ENCODE measurements around the gene DSCAM.
A peak's percentile ranks its signal among the peaks of the same experiment; 100 is the strongest.

Gene DSCAM

GRCh38 chr21:40060083-40060677 is 786.8 kb downstream of the DSCAM start:
- Histone ChIP-seq H3K9ac (no peak overlapping the region), H3K9me3 (replicated peaks in 1 of 11) (no peaks in the 10 kb centered on the region), H3K36me3 (no peaks in the 10 kb centered on the region), H4K20me1 (no peaks in the 10 kb centered on the region; a peak in 1 of 22 replicates), H3K27ac (no peak overlapping the region), H3K4me2 (no peak overlapping the region), H3K4me1 (peaks cover 0 to 4% (median 3%) of the 10 kb centered on the region in 10 experiments; a peak in 9 of 20 replicates), H3K27me3 (no peaks in the 10 kb centered on the region), H3K4me3 (no peak overlapping the region)
- no peak for TF ChIP-seq Cebpa-rat (IDR thresholded peaks at IDR 0.05)

GRCh38 chr21:40057331-40057730 is 789.6 kb downstream of the DSCAM start:
- no peaks in the 10 kb centered on the region for H3K9me3 ChIP-seq (replicated peaks in 1 of 11)
- no peaks in the 10 kb centered on the region for H3K27me3 ChIP-seq
- no peaks in the 10 kb centered on the region for H3K36me3 ChIP-seq
- H4K20me1 ChIP-seq: no peaks in the 10 kb centered on the region
- H3K4me2 ChIP-seq: no peak overlapping the region; a peak in 1 of 22 replicates
- H3K27ac ChIP-seq: no peak overlapping the region
- H3K4me1 ChIP-seq: peaks cover 0 to 15% (median 14%) of the 10 kb centered on the region in 10 experiments; a peak in 11 of 20 replicates
- H3K4me3 ChIP-seq: no peak overlapping the region
- TF ChIP-seq Cebpa-rat (IDR thresholded peaks at IDR 0.05): no peak
- H3K9ac ChIP-seq: no peak overlapping the region

- no peak for TF ChIP-seq Cebpa-rat (IDR thresholded peaks at IDR 0.05)
- Histone ChIP-seq H3K9ac (no peak overlapping the region), H4K20me1 (no peaks in the 10 kb centered on the region), H3K9me3 (replicated peaks in 1 of 11) (no peaks in the 10 kb centered on the region), H3K4me1 (peaks cover 0 to 15% (median 14%) of the 10 kb centered on the region in 10 experiments; a peak in 11 of 20 replicates), H3K4me2 (no peak overlapping the region), H3K27ac (no peak overlapping the region), H3K4me3 (no peak overlapping the region), H3K27me3 (no peaks in the 10 kb centered on the region), H3K36me3 (no peaks in the 10 kb centered on the region)
These were observed 790.9 kb downstream of the DSCAM start for GRCh38 chr21:40056031-40056430.

GRCh38 chr21:40054403-40054802 is 792.6 kb downstream of the DSCAM start:
- no peaks in the 10 kb centered on the region for H4K20me1 ChIP-seq
- H3K27ac ChIP-seq: no peak overlapping the region
- H3K4me3 ChIP-seq: no peak overlapping the region
- peaks cover 7 to 19% (median 14%) of the 10 kb centered on the region in 10 experiments; a peak in 18 of 20 replicates for H3K4me1 ChIP-seq
- H3K27me3 ChIP-seq: no peaks in the 10 kb centered on the region
- H3K36me3 ChIP-seq: no peaks in the 10 kb centered on the region
- H3K9me3 ChIP-seq (replicated peaks in 1 of 11): no peaks in the 10 kb centered on the region
- no peak for TF ChIP-seq Cebpa-rat (IDR thresholded peaks at IDR 0.05)
- H3K9ac ChIP-seq: no peak overlapping the region
- H3K4me2 ChIP-seq: peak overlapping the region in 7 of 11 experiments; percentile 22 to 56 (median 41); a peak in 9 of 22 replicates

- Histone ChIP-seq H3K36me3 (no peaks in the 10 kb centered on the region), H3K4me3 (no peak overlapping the region), H3K9ac (no peak overlapping the region), H3K4me1 (peaks cover 12 to 23% (median 14%) of the 10 kb centered on the region in 10 experiments; a peak in 18 of 20 replicates), H3K27ac (no peak overlapping the region), H3K27me3 (no peaks in the 10 kb centered on the region), H4K20me1 (no peaks in the 10 kb centered on the region), H3K9me3 (replicated peaks in 1 of 11) (no peaks in the 10 kb centered on the region), H3K4me2 (no peak overlapping the region)
- no peak for TF ChIP-seq Cebpa-rat (IDR thresholded peaks at IDR 0.05)
These were observed 794.0 kb downstream of the DSCAM start for GRCh38 chr21:40053007-40053406.

GRCh38 chr21:40052276-40052675 is 794.7 kb downstream of the DSCAM start:
- no peak overlapping the region for H3K27ac ChIP-seq
- H4K20me1 ChIP-seq: no peaks in the 10 kb centered on the region
- H3K4me2 ChIP-seq: no peak overlapping the region
- no peak overlapping the region for H3K4me3 ChIP-seq
- H3K9me3 ChIP-seq (replicated peaks in 1 of 11): no peaks in the 10 kb centered on the region
- peaks cover 12 to 23% (median 14%) of the 10 kb centered on the region in 10 experiments; a peak in 18 of 20 replicates for H3K4me1 ChIP-seq
- H3K36me3 ChIP-seq: no peaks in the 10 kb centered on the region
- TF ChIP-seq Cebpa-rat (IDR thresholded peaks at IDR 0.05): no peak
- H3K9ac ChIP-seq: no peak overlapping the region
- H3K27me3 ChIP-seq: no peaks in the 10 kb centered on the region

- Histone ChIP-seq H3K36me3 (no peaks in the 10 kb centered on the region), H3K4me3 (no peak overlapping the region), H3K4me1 (peaks cover 12 to 23% (median 14%) of the 10 kb centered on the region in 10 experiments; a peak in 18 of 20 replicates), H3K27me3 (no peaks in the 10 kb centered on the region), H3K4me2 (no peak overlapping the region), H3K9me3 (replicated peaks in 1 of 11) (no peaks in the 10 kb centered on the region), H3K9ac (no peak overlapping the region), H3K27ac (no peak overlapping the region), H4K20me1 (no peaks in the 10 kb centered on the region)
- TF ChIP-seq Cebpa-rat (IDR thresholded peaks at IDR 0.05): no peak
These were observed 795.2 kb downstream of the DSCAM start for GRCh38 chr21:40051801-40052200.

GRCh38 chr21:40049931-40050290 is 797.0 kb downstream of the DSCAM start:
- H3K27ac ChIP-seq: peak overlapping the region in 1 of 11 experiments; percentile 43; a peak in 1 of 22 replicates
- no peak overlapping the region for H3K9ac ChIP-seq
- TF ChIP-seq Cebpa-rat (IDR thresholded peaks at IDR 0.05): no peak
- H3K27me3 ChIP-seq: no peaks in the 10 kb centered on the region
- no peak overlapping the region for H3K4me3 ChIP-seq
- peaks cover 8 to 19% (median 12%) of the 10 kb centered on the region in 10 experiments; a peak in 18 of 20 replicates for H3K4me1 ChIP-seq
- H3K9me3 ChIP-seq (replicated peaks in 1 of 11): no peaks in the 10 kb centered on the region
- H3K36me3 ChIP-seq: no peaks in the 10 kb centered on the region
- H3K4me2 ChIP-seq: peak overlapping the region in 6 of 11 experiments; percentile 11 to 60 (median 42); a peak in 9 of 22 replicates
- H4K20me1 ChIP-seq: no peaks in the 10 kb centered on the region

- Histone ChIP-seq H3K4me2 (peak overlapping the region in 7 of 11 experiments; percentile 1 to 60 (median 31); a peak in 11 of 22 replicates), H3K36me3 (no peaks in the 10 kb centered on the region), H3K27ac (peak overlapping the region in 1 of 11 experiments; percentile 43; a peak in 1 of 22 replicates), H4K20me1 (no peaks in the 10 kb centered on the region), H3K9me3 (replicated peaks in 1 of 11) (no peaks in the 10 kb centered on the region), H3K27me3 (no peaks in the 10 kb centered on the region), H3K9ac (no peak overlapping the region), H3K4me1 (peaks cover 2 to 13% (median 10%) of the 10 kb centered on the region in 10 experiments; a peak in 17 of 20 replicates), H3K4me3 (no peak overlapping the region)
- TF ChIP-seq Cebpa-rat (IDR thresholded peaks at IDR 0.05): no peak
These were observed 797.7 kb downstream of the DSCAM start for GRCh38 chr21:40049031-40049930.

Measured in BLaER1 treated with 17β-estradiol and CSF1 and Interleukin-3, amounts not matched to agents 10 nM and 100 nM (cell line).